Panc1 (cell line): ENCODE data around the gene FBXO36. TPM values are rescaled to one million over a fixed set of nuclear protein-coding genes. Genes with fewer than 3 reads are reported as not detected.

Experiments used
- ATAC-seq: fragments of 200-7000 bp; cut with Tn5 transposase; 2 replicates; pipeline ENCODE4 v1.9.1; 2020; ENCODE audit warnings: mild to moderate bottlenecking, moderate library complexity
- BruUV-seq: library from RNA; stranded (reverse); fragments of 400-500 nt; replicated peaks from 2 replicates; lab custom pipeline; 2021; lab: Mats Ljungman, UMichigan
- CTCF ChIA-PET: fragments of 300-600 bp; sonication (Branson Sonifier 250); formaldehyde crosslinking; loops from one replicate; lab custom pipeline; 2022; ENCODE audit warnings: antibody characterized with exemption; lab: Charles Lee
- POLR2A ChIA-PET: fragments of 300-600 bp; sonication (Branson Sonifier 250); formaldehyde crosslinking; loops from one replicate; lab custom pipeline; 2022; ENCODE audit warnings: antibody characterized with exemption; lab: Charles Lee
- DNase-seq: peaks from one replicate; pipeline ENCODE4 v3.0.0-alpha.2; 2010; ENCODE audit warnings: low read depth, low spot score
- H3K27ac ChIP-seq: 2 replicates; pipeline ENCODE4 v1.5.1; 2011; ENCODE audit warnings: mild to moderate bottlenecking, low read length, inconsistent platforms
- H3K27me3 ChIP-seq: fragments of 200-500 bp; sonication (Bioruptor generic); 2 replicates; pipeline ENCODE4 v1.6.0; 2014; ENCODE audit warnings: low read length, inconsistent platforms; ENCODE audit not compliant: control insufficient read depth, insufficient read depth
- H3K36me3 ChIP-seq: fragments of 200-500 bp; sonication (Bioruptor generic); 2 replicates; pipeline ENCODE4 v1.5.1; 2014; ENCODE audit warnings: inconsistent platforms, mild to moderate bottlenecking, low read length, moderate library complexity; ENCODE audit not compliant: control insufficient read depth, insufficient read depth
- H3K4me1 ChIP-seq: 2 replicates; pipeline ENCODE4 v1.5.1; 2011; ENCODE audit warnings: inconsistent platforms, mild to moderate bottlenecking, low read length, moderate library complexity; ENCODE audit not compliant: control insufficient read depth, insufficient read depth
- H3K4me3 ChIP-seq, 2 experiments: 2 replicates each; pipeline ENCODE4 v1.5.1; 2011 to 2012; ENCODE audit warnings: low read depth in 2 of 2, low read length in 2 of 2, mild to moderate bottlenecking in 2 of 2, inconsistent platforms in 1 of 2, moderate library complexity in 1 of 2
- H3K9me3 ChIP-seq: fragments of 200-500 bp; sonication (Bioruptor generic); 2 replicates; pipeline ENCODE4 v1.5.1; 2014; ENCODE audit warnings: low read depth, mild to moderate bottlenecking, inconsistent platforms, low read length, moderate library complexity; ENCODE audit not compliant: control insufficient read depth, insufficient read depth
- CTCF ChIP-seq: fragments of 450-650 bp; IDR thresholded peaks from 2 replicates; pipeline ENCODE4 v1.5.1; 2017; ENCODE audit warnings: mild to moderate bottlenecking
- POLR2AphosphoS5 ChIP-seq: IDR thresholded peaks from 2 replicates; pipeline ENCODE4 v1.6.1; 2012; ENCODE audit warnings: mild to moderate bottlenecking, low read depth, low read length, moderate library complexity
- REST ChIP-seq, 2 experiments: IDR thresholded peaks; 2 replicates each; pipeline ENCODE4 v1.6.1; 2011 to 2012; ENCODE audit warnings: low read depth in 2 of 2, control low read depth in 1 of 2, low read length in 1 of 2, mild to moderate bottlenecking in 1 of 2, moderate library complexity in 1 of 2; ENCODE audit not compliant: insufficient read depth in 1 of 2
- SIN3A ChIP-seq: IDR thresholded peaks from 2 replicates; pipeline ENCODE4 v1.6.1; 2012; ENCODE audit warnings: low read depth, mild to moderate bottlenecking, low read length, moderate library complexity, borderline replicate concordance; ENCODE audit not compliant: insufficient read depth
- TCF7L2 ChIP-seq: IDR thresholded peaks from 2 replicates; pipeline ENCODE4 v1.6.1; 2011; ENCODE audit warnings: mild to moderate bottlenecking, low read depth, low read length, inconsistent platforms
- in situ Hi-C: cut with HindIII; loops from 2 replicates; pipeline ENCODE4 v1.10.0; 2016; ENCODE audit warnings: low sequenced_read_pairs, low pct_unique_long_range_greater_than_20kb
- intact Hi-C: fragments of 100-400 bp; cut with micrococcal nuclease; formaldehyde crosslinking; loops from one replicate; pipeline ENCODE4 v1.10.0; 2022; ENCODE audit not compliant: unreplicated experiment
- total RNA-seq: library from RNA; stranded (reverse); gene quantifications from one replicate; pipeline ENCODE4 v1.2.1, GENCODE V29; 2021; ENCODE audit not compliant: unreplicated experiment

Gene FBXO36
- total RNA-seq, 1 experiment from 2014 or later: 3.9 TPM

- Histone ChIP-seq H3K4me3 (no peak overlapping the region), H3K4me1 (peaks cover 20% of the 10 kb centered on the region), H3K36me3 (no peaks in the 10 kb centered on the region), H3K27me3 (no peaks in the 10 kb centered on the region), H3K27ac (no peak overlapping the region), H3K9me3 (no peaks in the 10 kb centered on the region)
- ChIA-PET POLR2A (no interaction called here), CTCF (no interaction called here)
- in situ Hi-C loops: no loop called here
- ATAC-seq (peak; percentile 79), DNase-seq (no peak)
- intact Hi-C loops: no loop called here
- TF ChIP-seq TCF7L2 (no peak), POLR2AphosphoS5 (no peak), CTCF (no peak), REST (IDR thresholded peaks at IDR 0.05; ENCODE audit: insufficient read depth in 1 of 2, low read depth in 2 of 2, low read length in 1 of 2) (no peak), SIN3A (no peak)
- no TSS peak for BruUV-seq
Measured at GRCh38 chr2:229901819-229902218, 20.5 kb upstream of the FBXO36 start.

- in situ Hi-C loops (no loop called here), intact Hi-C loops (no loop called here)
- H3K4me3 ChIP-seq: no peak overlapping the region
- H3K36me3 ChIP-seq: no peaks in the 10 kb centered on the region
- TF ChIP-seq CTCF (no peak), REST (IDR thresholded peaks at IDR 0.05; ENCODE audit: insufficient read depth in 1 of 2, low read depth in 2 of 2, low read length in 1 of 2) (no peak), SIN3A (no peak), POLR2AphosphoS5 (no peak), TCF7L2 (no peak)
- ChIA-PET POLR2A (interaction anchor here (0.7 kb wide), 1 partner anchor 9 kb away, joined by 3 read pairs; no protein-coding TSS in a partner anchor), CTCF (no interaction called here)
- ATAC-seq (no peak), DNase-seq (no peak)
- H3K4me1 ChIP-seq: peaks cover 20% of the 10 kb centered on the region
- no TSS peak for BruUV-seq
- no peaks in the 10 kb centered on the region for H3K27me3 ChIP-seq
- no peaks in the 10 kb centered on the region for H3K9me3 ChIP-seq
- H3K27ac ChIP-seq: no peak overlapping the region
Measured at GRCh38 chr2:229903037-229903436, 19.3 kb upstream of the FBXO36 start.
